SW480 (cell line): ENCODE results near the gene MARCHF3.
"Not testable (repeated sequence)": the region's sequence is repeated elsewhere in the genome, so short reads cannot be mapped to it uniquely, and the experiment has no call there.

ENCODE experiments used
- DNase-seq: peaks from one replicate; pipeline ENCODE4 v3.0.0-alpha.2; 2016; ENCODE audit warnings: low spot score

Gene MARCHF3

GRCh38 chr5:126875303-126875785, 155.0 kb downstream of the MARCHF3 start:
- no peak for DNase-seq

GRCh38 chr5:126872561-126873354, 157.6 kb downstream of the MARCHF3 start:
- no peak for DNase-seq

GRCh38 chr5:126871441-126871840, 158.9 kb downstream of the MARCHF3 start:
- no peak for DNase-seq

- no peak for DNase-seq
Measured at GRCh38 chr5:126869005-126869451, 161.3 kb downstream of the MARCHF3 start.

- no peak for DNase-seq
Measured at GRCh38 chr5:126868338-126869004, 161.9 kb downstream of the MARCHF3 start.

- no peak for DNase-seq
Measured at GRCh38 chr5:126866851-126867636, 163.3 kb downstream of the MARCHF3 start.

- no peak for DNase-seq
Measured at GRCh38 chr5:126865299-126865698, 165.1 kb downstream of the MARCHF3 start.

GRCh38 chr5:126864042-126864688, 166.2 kb downstream of the MARCHF3 start:
- DNase-seq: no peak

GRCh38 chr5:126863402-126863801, 167.0 kb downstream of the MARCHF3 start:
- DNase-seq: no peak

GRCh38 chr5:126858441-126858840, 171.9 kb downstream of the MARCHF3 start:
- DNase-seq: peak; percentile 97

GRCh38 chr5:126857472-126858410, 172.6 kb downstream of the MARCHF3 start:
- no peak for DNase-seq

GRCh38 chr5:126855266-126855665, 175.1 kb downstream of the MARCHF3 start:
- no peak for DNase-seq

GRCh38 chr5:126854526-126855110, 175.7 kb downstream of the MARCHF3 start:
- DNase-seq: no peak

GRCh38 chr5:126853541-126854307, 176.6 kb downstream of the MARCHF3 start:
- not testable (repeated sequence) for DNase-seq

- DNase-seq: no peak
Measured at GRCh38 chr5:126852841-126853271, 177.5 kb downstream of the MARCHF3 start.

GRCh38 chr5:126852091-126852571, 178.2 kb downstream of the MARCHF3 start:
- no peak for DNase-seq

GRCh38 chr5:126851501-126852011, 178.8 kb downstream of the MARCHF3 start:
- no peak for DNase-seq

GRCh38 chr5:126849101-126849678, 181.2 kb downstream of the MARCHF3 start:
- no peak for DNase-seq

GRCh38 chr5:126848253-126848652, 182.1 kb downstream of the MARCHF3 start:
- DNase-seq: no peak
